Omental fat pad (tissue), 4 donors: Measurements from ENCODE around the gene CHL1. TPM values are rescaled to one million over a fixed set of nuclear protein-coding genes. Genes with fewer than 3 reads are reported as not detected.

Experiments used
- ATAC-seq: fragments of 150-250 bp; one replicate; pipeline ENCODE4 v1.9.1; 2016; ENCODE audit warnings: mild to moderate bottlenecking, moderate library complexity; ENCODE audit not compliant: low FRiP score
- DNase-seq: peaks from one replicate; pipeline ENCODE4 v3.0.0-alpha.2; 2019; ENCODE audit warnings: low spot score
- CTCF ChIP-seq, 3 donors: fragments of 450-650 bp; IDR thresholded peaks; one replicate each; pipeline ENCODE4 v1.5.1; 2016 to 2017; ENCODE audit warnings: antibody characterized with exemption in 3 of 3, mild to moderate bottlenecking in 3 of 3, moderate library complexity in 2 of 3
- total RNA-seq, 4 donors: library from RNA; depleted of rRNA; stranded (reverse); fragments of >200 nt; gene quantifications; one replicate each; pipeline ENCODE4 v1.1.0, GENCODE V29; 2016

The CHL1 gene
- total RNA-seq, 4 donors from 2014 or later = 18.7 to 64.2 (median 42.1) TPM

- ATAC-seq = no peak
- DNase-seq = no peak
- TF ChIP-seq CTCF (IDR thresholded peaks at IDR 0.05) = no peak
Measured at GRCh38 chr3:377158-377561, 180.6 kb downstream of the CHL1 start.

- ATAC-seq (no peak), DNase-seq (no peak)
- TF ChIP-seq CTCF (IDR thresholded peaks at IDR 0.05) = no peak
Measured at GRCh38 chr3:380801-381200, 184.2 kb downstream of the CHL1 start.

DNA sequence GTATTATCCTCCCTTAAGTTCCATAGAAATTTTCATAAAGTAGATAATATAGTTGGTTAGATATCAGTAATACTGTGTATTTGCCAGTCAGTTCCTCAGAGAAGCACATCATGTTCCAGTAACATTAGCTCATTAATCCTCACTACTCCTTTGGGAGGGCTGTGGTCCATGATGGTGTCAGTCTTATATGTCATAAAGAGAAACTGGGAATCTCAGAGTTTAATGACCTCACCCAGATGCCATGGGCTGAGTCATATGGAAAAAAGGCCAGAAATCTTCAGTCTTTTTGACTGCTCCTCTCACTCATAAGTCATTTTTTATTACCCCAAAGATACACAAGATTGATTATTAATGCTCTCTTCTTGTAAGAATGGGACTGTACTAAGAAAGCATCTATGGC lies 188.6 kb downstream of the CHL1 start:
- ATAC-seq = peak; percentile 67
- no peak for TF ChIP-seq CTCF (IDR thresholded peaks at IDR 0.05)
- no peak for DNase-seq

- DNase-seq = no peak
- ATAC-seq = no peak
- TF ChIP-seq CTCF (IDR thresholded peaks at IDR 0.05) = no peak
Measured at GRCh38 chr3:394775-395174, 198.2 kb downstream of the CHL1 start.

GRCh38 chr3:396293-396692 lies 199.7 kb downstream of the CHL1 start:
- ATAC-seq (no peak), DNase-seq (no peak)
- no peak for TF ChIP-seq CTCF (IDR thresholded peaks at IDR 0.05)

- DNase-seq = no peak
- TF ChIP-seq CTCF (IDR thresholded peaks at IDR 0.05) = no peak
- no peak for ATAC-seq
Measured at GRCh38 chr3:399647-400046, 203.1 kb downstream of the CHL1 start.

GRCh38 chr3:403826-404225 lies 207.3 kb downstream of the CHL1 start:
- no peak for TF ChIP-seq CTCF (IDR thresholded peaks at IDR 0.05)
- ATAC-seq (no peak), DNase-seq (no peak)
